Measurements from ENCODE around the gene GUK1. TPM values are rescaled to one million over a fixed set of nuclear protein-coding genes. Genes with fewer than 3 reads are reported as not detected.

The GUK1 gene
- total RNA-seq, 1 donor = 278 TPM

DNA sequence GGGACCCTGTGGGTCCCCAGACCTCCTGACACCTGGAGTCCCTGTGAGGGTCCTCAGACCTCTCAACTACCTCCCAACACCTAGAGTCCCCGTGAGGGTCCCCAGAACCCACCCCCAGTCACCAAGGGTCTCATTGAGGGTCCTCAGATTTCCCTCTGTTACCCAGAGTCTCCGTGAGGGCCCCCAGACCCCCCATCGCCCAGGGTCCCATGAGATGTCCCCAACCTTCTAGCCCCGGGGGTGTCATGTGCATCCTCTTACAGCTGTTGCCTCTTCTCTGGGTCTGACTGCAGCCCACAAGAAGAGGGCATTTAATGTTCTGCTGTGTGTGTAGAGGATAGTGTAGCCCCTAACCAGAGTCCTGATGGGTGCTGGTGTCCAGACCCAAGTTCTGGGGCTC, 7.7 kb downstream of the GUK1 start:
- TF ChIP-seq, protein P1, sequence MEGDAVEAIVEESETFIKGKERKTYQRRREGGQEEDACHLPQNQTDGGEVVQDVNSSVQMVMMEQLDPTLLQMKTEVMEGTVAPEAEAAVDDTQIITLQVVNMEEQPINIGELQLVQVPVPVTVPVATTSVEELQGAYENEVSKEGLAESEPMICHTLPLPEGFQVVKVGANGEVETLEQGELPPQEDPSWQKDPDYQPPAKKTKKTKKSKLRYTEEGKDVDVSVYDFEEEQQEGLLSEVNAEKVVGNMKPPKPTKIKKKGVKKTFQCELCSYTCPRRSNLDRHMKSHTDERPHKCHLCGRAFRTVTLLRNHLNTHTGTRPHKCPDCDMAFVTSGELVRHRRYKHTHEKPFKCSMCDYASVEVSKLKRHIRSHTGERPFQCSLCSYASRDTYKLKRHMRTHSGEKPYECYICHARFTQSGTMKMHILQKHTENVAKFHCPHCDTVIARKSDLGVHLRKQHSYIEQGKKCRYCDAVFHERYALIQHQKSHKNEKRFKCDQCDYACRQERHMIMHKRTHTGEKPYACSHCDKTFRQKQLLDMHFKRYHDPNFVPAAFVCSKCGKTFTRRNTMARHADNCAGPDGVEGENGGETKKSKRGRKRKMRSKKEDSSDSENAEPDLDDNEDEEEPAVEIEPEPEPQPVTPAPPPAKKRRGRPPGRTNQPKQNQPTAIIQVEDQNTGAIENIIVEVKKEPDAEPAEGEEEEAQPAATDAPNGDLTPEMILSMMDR (IDR thresholded peaks at IDR 0.05; ENCODE audit: extremely low read depth, low read depth, low read length) = no peak
- Histone ChIP-seq H3K4me2 (ENCODE audit: insufficient read depth, low read length) (no peak overlapping the region), H3K27ac (ENCODE audit: low read depth, low read length) (no peak overlapping the region), H3K36me3 (ENCODE audit: insufficient read depth, low read length) (peaks cover 4% of the 10 kb centered on the region), H4K20me1 (ENCODE audit: insufficient read depth, low read length) (peaks cover 60% of the 10 kb centered on the region), H3K79me2 (ENCODE audit: insufficient read depth, low read length) (peaks cover 81% of the 10 kb centered on the region), H3K4me1 (ENCODE audit: insufficient read depth, low read length) (peaks cover 22% of the 10 kb centered on the region), H3K27me3 (ENCODE audit: insufficient read depth, low read length) (no peaks in the 10 kb centered on the region), H2AFZ (ENCODE audit: low read length) (no peak overlapping the region), H3K4me3 (ENCODE audit: insufficient read depth, low read length) (no peak overlapping the region), H3K9me3 (ENCODE audit: low read depth, low read length) (no peaks in the 10 kb centered on the region)
- peak; percentile 83 for DNase-seq (ENCODE audit: insufficient read length, low spot score, missing footprints)

GRCh38 chr1:228148196-228148861, 8.2 kb downstream of the GUK1 start:
- H3K4me2 ChIP-seq (ENCODE audit: insufficient read depth, low read length) = no peak overlapping the region
- no peaks in the 10 kb centered on the region for H3K9me3 ChIP-seq (ENCODE audit: low read depth, low read length)
- H2AFZ ChIP-seq (ENCODE audit: low read length) = no peak overlapping the region
- H3K27ac ChIP-seq (ENCODE audit: low read depth, low read length) = no peak overlapping the region
- no peak overlapping the region for H3K4me3 ChIP-seq (ENCODE audit: insufficient read depth, low read length)
- H3K36me3 ChIP-seq (ENCODE audit: insufficient read depth, low read length) = peaks cover 4% of the 10 kb centered on the region
- H3K79me2 ChIP-seq (ENCODE audit: insufficient read depth, low read length) = peaks cover 75% of the 10 kb centered on the region
- peaks cover 54% of the 10 kb centered on the region for H4K20me1 ChIP-seq (ENCODE audit: insufficient read depth, low read length)
- DNase-seq (ENCODE audit: insufficient read length, low spot score, missing footprints) = peak; percentile 75
- H3K4me1 ChIP-seq (ENCODE audit: insufficient read depth, low read length) = peaks cover 19% of the 10 kb centered on the region
- TF ChIP-seq, protein P1 (IDR thresholded peaks at IDR 0.05; ENCODE audit: extremely low read depth, low read depth, low read length) = no peak
- H3K27me3 ChIP-seq (ENCODE audit: insufficient read depth, low read length) = no peaks in the 10 kb centered on the region

- Histone ChIP-seq H3K4me1 (ENCODE audit: insufficient read depth, low read length) (peaks cover 19% of the 10 kb centered on the region), H3K27me3 (ENCODE audit: insufficient read depth, low read length) (no peaks in the 10 kb centered on the region), H4K20me1 (ENCODE audit: insufficient read depth, low read length) (peaks cover 48% of the 10 kb centered on the region), H3K27ac (ENCODE audit: low read depth, low read length) (no peak overlapping the region), H3K9me3 (ENCODE audit: low read depth, low read length) (no peaks in the 10 kb centered on the region), H3K36me3 (ENCODE audit: insufficient read depth, low read length) (peaks cover 4% of the 10 kb centered on the region), H3K4me3 (ENCODE audit: insufficient read depth, low read length) (no peak overlapping the region), H3K4me2 (ENCODE audit: insufficient read depth, low read length) (no peak overlapping the region), H3K79me2 (ENCODE audit: insufficient read depth, low read length) (peaks cover 69% of the 10 kb centered on the region), H2AFZ (ENCODE audit: low read length) (no peak overlapping the region)
- peak; percentile 77 for DNase-seq (ENCODE audit: insufficient read length, low spot score, missing footprints)
- TF ChIP-seq, protein P1 (IDR thresholded peaks at IDR 0.05; ENCODE audit: extremely low read depth, low read depth, low read length) = no peak
Measured at GRCh38 chr1:228148935-228149405, 8.9 kb downstream of the GUK1 start.

- peaks cover 4% of the 10 kb centered on the region for H3K36me3 ChIP-seq (ENCODE audit: insufficient read depth, low read length)
- TF ChIP-seq, protein P1 (IDR thresholded peaks at IDR 0.05; ENCODE audit: extremely low read depth, low read depth, low read length) = no peak
- peak within 1 kb of the TSS; percentile 4 for H3K4me2 ChIP-seq (ENCODE audit: insufficient read depth, low read length)
- H3K79me2 ChIP-seq (ENCODE audit: insufficient read depth, low read length) = peaks cover 63% of the 10 kb centered on the region
- H3K4me3 ChIP-seq (ENCODE audit: insufficient read depth, low read length) = no peak within 1 kb of the TSS
- peak; percentile 94 for DNase-seq (ENCODE audit: insufficient read length, low spot score, missing footprints)
- no peaks in the 10 kb centered on the region for H3K27me3 ChIP-seq (ENCODE audit: insufficient read depth, low read length)
- H3K4me1 ChIP-seq (ENCODE audit: insufficient read depth, low read length) = peaks cover 19% of the 10 kb centered on the region
- H3K27ac ChIP-seq (ENCODE audit: low read depth, low read length) = peak within 1 kb of the TSS; percentile 37
- no peak within 1 kb of the TSS for H2AFZ ChIP-seq (ENCODE audit: low read length)
- peaks cover 45% of the 10 kb centered on the region for H4K20me1 ChIP-seq (ENCODE audit: insufficient read depth, low read length)
- no peaks in the 10 kb centered on the region for H3K9me3 ChIP-seq (ENCODE audit: low read depth, low read length)
Measured at GRCh38 chr1:228149406-228150119, 9.5 kb downstream of the GUK1 start, which contains the start of gene GJC2. Gene GJC2 (plus strand): TSS chr1:228149930. CDS start chr1:228157759, 7,829 bp downstream.
